Loucy (cell line): Measurements from ENCODE around the gene CLDN16.

Source experiments
- H2AFZ ChIP-seq: fragments of 200-600 bp; sonication (generic); 2 replicates; pipeline ENCODE4 v1.6.0; 2016; ENCODE audit warnings: antibody characterized with exemption, mild to moderate bottlenecking, low read length, moderate library complexity
- H3F3A ChIP-seq: fragments of 200-600 bp; 2 replicates; pipeline ENCODE4 v1.6.0; 2016; ENCODE audit warnings: antibody characterized with exemption, low read depth, mild to moderate bottlenecking
- H3K27me3 ChIP-seq: fragments of 200-600 bp; sonication (generic); 2 replicates; pipeline ENCODE4 v1.6.1; 2014; ENCODE audit warnings: low read length, mild to moderate bottlenecking; ENCODE audit not compliant: insufficient read depth, poor library complexity, severe bottlenecking
- H3K36me3 ChIP-seq: fragments of 200-600 bp; sonication (generic); 2 replicates; pipeline ENCODE4 v1.6.1; 2016; ENCODE audit warnings: low read length; ENCODE audit not compliant: insufficient read depth
- H3K4me1 ChIP-seq: fragments of 200-600 bp; sonication (generic); 2 replicates; pipeline ENCODE4 v1.5.1; 2014; ENCODE audit warnings: low read length, mild to moderate bottlenecking; ENCODE audit not compliant: insufficient read depth, poor library complexity, severe bottlenecking
- H3K4me2 ChIP-seq: fragments of 200-600 bp; sonication (generic); 2 replicates; pipeline ENCODE4 v1.6.0; 2014; ENCODE audit warnings: antibody characterized with exemption, low read length, low read depth, mild to moderate bottlenecking; ENCODE audit not compliant: poor library complexity, severe bottlenecking
- H3K4me3 ChIP-seq: fragments of 200-600 bp; sonication (generic); 2 replicates; pipeline ENCODE4 v1.5.1; 2014; ENCODE audit warnings: low read length, mild to moderate bottlenecking, mixed read lengths; ENCODE audit not compliant: poor library complexity, severe bottlenecking
- H3K79me2 ChIP-seq: fragments of 200-600 bp; sonication (generic); 2 replicates; pipeline ENCODE4 v1.6.1; 2014; ENCODE audit warnings: low read length; ENCODE audit not compliant: insufficient read depth
- H3K9ac ChIP-seq: fragments of 200-600 bp; sonication (generic); 2 replicates; pipeline ENCODE4 v1.6.0; 2014; ENCODE audit warnings: mild to moderate bottlenecking, low read depth, low read length, moderate library complexity; ENCODE audit not compliant: poor library complexity, severe bottlenecking
- H3K9me2 ChIP-seq: fragments of 200-600 bp; sonication (generic); replicated peaks from 2 replicates; pipeline ENCODE4 v1.6.1; 2016; ENCODE audit warnings: low read depth, low read length, mixed read lengths
- H3K9me3 ChIP-seq: fragments of 200-600 bp; sonication (generic); 2 replicates; pipeline ENCODE4 v1.6.1; 2014; ENCODE audit warnings: mild to moderate bottlenecking, antibody characterized with exemption, low read length, low read depth; ENCODE audit not compliant: insufficient read depth
- H4K20me1 ChIP-seq: fragments of 200-600 bp; sonication (generic); 2 replicates; pipeline ENCODE4 v1.6.0; 2014; ENCODE audit warnings: antibody characterized with exemption, low read length, mild to moderate bottlenecking; ENCODE audit not compliant: insufficient read depth, poor library complexity, severe bottlenecking
- EZH2phosphoT487 ChIP-seq: fragments of 200-600 bp; IDR thresholded peaks from 2 replicates; pipeline ENCODE4 v1.6.1; 2018; ENCODE audit warnings: antibody characterized with exemption, mild to moderate bottlenecking, moderate library complexity, borderline replicate concordance
- TF ChIP-seq, protein P1 (sequence below): fragments of 200-600 bp; sonication (generic); conservative IDR thresholded peaks from 2 replicates; pipeline ENCODE4 v1.5.1; 2014; ENCODE audit warnings: mild to moderate bottlenecking, antibody characterized with exemption, low read length

CLDN16 gene

DNA sequence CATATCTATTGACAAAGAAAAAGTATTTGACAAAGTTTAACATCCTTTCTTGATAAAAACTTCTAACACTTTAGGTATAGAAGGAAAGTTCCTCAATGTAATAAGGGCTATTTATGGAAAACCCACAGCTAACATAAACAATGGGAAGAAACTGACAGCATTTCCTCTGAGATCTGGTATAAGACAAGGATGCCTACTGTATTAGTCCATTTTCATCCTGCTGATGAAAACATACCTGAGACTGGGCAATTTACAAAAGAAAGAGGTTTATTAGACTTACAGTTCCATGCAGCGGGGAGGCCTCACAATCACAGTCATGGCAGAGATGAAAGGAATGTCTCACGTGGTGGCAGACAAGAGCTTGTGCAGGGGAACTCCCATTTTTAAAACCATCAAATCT lies 47.9 kb upstream of the CLDN16 start:
- no peak overlapping the region for H3K4me3 ChIP-seq
- no peak overlapping the region for H3K9ac ChIP-seq
- no peaks in the 10 kb centered on the region for H4K20me1 ChIP-seq
- H3K36me3 ChIP-seq = no peaks in the 10 kb centered on the region
- H2AFZ ChIP-seq = no peak overlapping the region
- H3K9me2 ChIP-seq = no peaks in the 10 kb centered on the region
- H3K9me3 ChIP-seq = no peaks in the 10 kb centered on the region
- no peaks in the 10 kb centered on the region for H3K27me3 ChIP-seq
- H3K4me2 ChIP-seq = no peak overlapping the region
- no peaks in the 10 kb centered on the region for H3F3A ChIP-seq
- H3K4me1 ChIP-seq = peaks cover 4% of the 10 kb centered on the region
- no peaks in the 10 kb centered on the region for H3K79me2 ChIP-seq
- TF ChIP-seq, protein P1, sequence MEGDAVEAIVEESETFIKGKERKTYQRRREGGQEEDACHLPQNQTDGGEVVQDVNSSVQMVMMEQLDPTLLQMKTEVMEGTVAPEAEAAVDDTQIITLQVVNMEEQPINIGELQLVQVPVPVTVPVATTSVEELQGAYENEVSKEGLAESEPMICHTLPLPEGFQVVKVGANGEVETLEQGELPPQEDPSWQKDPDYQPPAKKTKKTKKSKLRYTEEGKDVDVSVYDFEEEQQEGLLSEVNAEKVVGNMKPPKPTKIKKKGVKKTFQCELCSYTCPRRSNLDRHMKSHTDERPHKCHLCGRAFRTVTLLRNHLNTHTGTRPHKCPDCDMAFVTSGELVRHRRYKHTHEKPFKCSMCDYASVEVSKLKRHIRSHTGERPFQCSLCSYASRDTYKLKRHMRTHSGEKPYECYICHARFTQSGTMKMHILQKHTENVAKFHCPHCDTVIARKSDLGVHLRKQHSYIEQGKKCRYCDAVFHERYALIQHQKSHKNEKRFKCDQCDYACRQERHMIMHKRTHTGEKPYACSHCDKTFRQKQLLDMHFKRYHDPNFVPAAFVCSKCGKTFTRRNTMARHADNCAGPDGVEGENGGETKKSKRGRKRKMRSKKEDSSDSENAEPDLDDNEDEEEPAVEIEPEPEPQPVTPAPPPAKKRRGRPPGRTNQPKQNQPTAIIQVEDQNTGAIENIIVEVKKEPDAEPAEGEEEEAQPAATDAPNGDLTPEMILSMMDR = no peak
- TF ChIP-seq EZH2phosphoT487 = no peak

DNA sequence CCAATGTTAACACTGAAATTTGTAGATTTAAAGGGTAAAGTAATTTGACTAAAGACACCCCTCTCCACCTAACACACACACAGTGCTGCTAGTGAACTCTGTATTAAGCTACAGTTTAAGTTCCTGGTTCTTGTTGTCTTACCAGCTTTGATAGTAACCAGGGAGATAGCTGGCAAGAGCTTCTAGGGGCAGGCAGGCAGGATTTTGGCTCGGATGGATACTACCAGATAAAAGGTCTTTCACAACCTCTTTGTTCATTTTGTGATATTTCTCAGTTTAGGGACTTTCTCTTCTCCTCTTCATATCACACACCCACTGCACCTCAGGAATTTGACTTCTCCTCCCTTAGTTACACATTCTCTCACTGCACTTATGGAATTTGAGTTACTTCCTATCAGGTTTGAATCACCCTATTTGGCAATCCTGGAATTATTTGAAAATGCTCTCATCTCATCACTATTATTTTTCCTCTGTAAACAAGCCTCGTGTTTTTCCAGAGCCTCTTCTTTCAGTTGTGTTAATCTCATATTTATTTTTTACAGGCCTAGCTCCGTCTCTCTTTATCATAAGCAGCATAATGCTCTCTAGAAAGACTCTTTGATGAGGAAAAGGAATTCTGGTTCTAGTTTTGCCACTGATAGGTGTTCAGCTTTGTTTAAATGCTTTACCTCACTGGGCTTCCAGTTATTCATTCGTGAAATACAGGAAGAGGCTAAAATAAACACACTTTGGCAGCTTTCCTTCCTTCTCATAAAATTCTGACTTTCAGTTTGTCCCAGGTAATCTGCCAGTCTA lies 42.7 kb upstream of the CLDN16 start:
- no peak for TF ChIP-seq EZH2phosphoT487
- TF ChIP-seq, protein P1 = no peak
- no peak overlapping the region for H3K9ac ChIP-seq
- H3K4me2 ChIP-seq = no peak overlapping the region
- H3K9me2 ChIP-seq = no peaks in the 10 kb centered on the region
- H3K4me3 ChIP-seq = no peak overlapping the region
- peak overlapping the region; percentile 45; the same call in 1 of the 2 replicates for H2AFZ ChIP-seq
- H3K4me1 ChIP-seq = no peaks in the 10 kb centered on the region
- H3K79me2 ChIP-seq = no peaks in the 10 kb centered on the region
- H4K20me1 ChIP-seq = no peaks in the 10 kb centered on the region
- H3F3A ChIP-seq = no peaks in the 10 kb centered on the region
- no peaks in the 10 kb centered on the region for H3K27me3 ChIP-seq
- H3K9me3 ChIP-seq = no peaks in the 10 kb centered on the region
- H3K36me3 ChIP-seq = no peaks in the 10 kb centered on the region

DNA sequence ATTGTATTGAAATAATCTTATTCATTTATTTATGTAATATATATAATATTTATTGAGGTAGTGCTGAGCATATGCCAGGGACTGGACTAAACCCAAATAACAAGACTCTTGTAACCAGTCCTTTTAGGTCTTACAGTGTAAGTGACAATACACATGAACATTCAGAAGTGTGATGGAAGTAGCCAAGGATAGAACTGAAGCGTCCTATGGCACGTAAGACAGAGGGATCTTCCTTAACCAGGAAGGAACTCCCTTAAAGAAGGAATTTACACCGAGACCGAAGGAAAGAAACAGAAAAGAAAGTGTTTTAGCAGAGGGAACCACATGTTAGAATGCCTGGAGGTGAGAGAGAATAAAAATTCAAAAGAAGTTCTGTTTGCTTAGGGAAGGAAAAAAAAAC lies 42.1 kb upstream of the CLDN16 start:
- Histone ChIP-seq H2AFZ (no peak overlapping the region), H3K4me3 (no peak overlapping the region), H3K9me2 (no peaks in the 10 kb centered on the region), H3F3A (no peaks in the 10 kb centered on the region), H3K36me3 (no peaks in the 10 kb centered on the region), H3K4me1 (no peaks in the 10 kb centered on the region), H3K79me2 (no peaks in the 10 kb centered on the region), H3K9me3 (no peaks in the 10 kb centered on the region), H3K9ac (no peak overlapping the region), H3K4me2 (no peak overlapping the region), H3K27me3 (no peaks in the 10 kb centered on the region), H4K20me1 (no peaks in the 10 kb centered on the region)
- TF ChIP-seq, protein P1 = no peak
- no peak for TF ChIP-seq EZH2phosphoT487
